AG04450 (cell line): ENCODE results near the gene MOB3A. TPM values are rescaled to one million over a fixed set of nuclear protein-coding genes. Genes with fewer than 3 reads are reported as not detected.

Source experiments
- CTCF ChIA-PET: fragments of 300-600, 350-600 bp; formaldehyde crosslinking; extraction: SDS; loops from one replicate; lab custom pipeline; 2022; ENCODE audit warnings: antibody characterized with exemption, inconsistent platforms; lab: Charles Lee
- POLR2A ChIA-PET: fragments of 350-600 bp; formaldehyde crosslinking; extraction: SDS; loops from one replicate; lab custom pipeline; 2021; ENCODE audit warnings: antibody characterized with exemption, inconsistent platforms; lab: Yijun Ruan, JAX
- DNase-seq: peaks from one replicate; pipeline ENCODE4 v3.0.0-alpha.2; 2011; ENCODE audit warnings: low read depth, low spot score
- H3K27ac ChIP-seq: one replicate; pipeline ENCODE4 v1.5.1; 2012; ENCODE audit warnings: low read depth, low read length, control low read depth
- H3K27me3 ChIP-seq: one replicate; pipeline ENCODE4 v1.6.0; 2012; ENCODE audit warnings: low read length; ENCODE audit not compliant: control insufficient read depth, insufficient read depth
- H3K4me3 ChIP-seq: 2 replicates; pipeline ENCODE4 v1.5.1; 2011; ENCODE audit warnings: mild to moderate bottlenecking, low read depth, low read length, control low read depth
- H3K9me3 ChIP-seq: 2 replicates; pipeline ENCODE4 v1.5.1; 2012; ENCODE audit warnings: low read length; ENCODE audit not compliant: control insufficient read depth, insufficient read depth
- polyA plus RNA-seq: library from polyadenylated mRNA; depleted of rRNA; stranded (reverse); fragments of >200 nt; gene quantifications from 2 replicates; pipeline ENCODE4 v1.2.3, GENCODE V29; 2011
- TF ChIP-seq, protein P1 (sequence below): IDR thresholded peaks from 2 replicates; pipeline ENCODE4 v1.5.1; 2011; ENCODE audit warnings: low read depth, low read length, control low read depth, inconsistent platforms

Gene MOB3A
- polyA plus RNA-seq, 1 experiment: 20.5 TPM

DNA sequence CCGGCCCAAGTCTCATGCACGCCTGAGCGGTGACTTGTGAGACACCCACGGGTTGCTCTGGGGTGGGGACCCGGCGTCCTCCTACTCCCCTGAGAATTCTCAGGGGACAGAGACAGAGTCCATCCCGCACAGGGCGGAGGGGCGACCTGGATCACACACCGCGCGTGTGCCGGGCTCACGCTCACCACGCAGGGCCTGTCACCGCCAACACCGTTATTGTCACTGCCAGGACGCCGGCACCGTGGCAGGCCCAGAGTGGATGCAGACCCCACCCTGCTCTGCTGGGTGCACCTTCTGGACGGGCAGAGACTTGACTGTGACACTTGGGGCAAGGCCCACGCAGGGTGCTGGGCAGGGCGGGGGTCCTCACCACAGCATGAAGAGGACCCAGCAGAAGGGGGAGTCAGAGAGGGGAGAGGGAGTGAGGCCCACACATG is 16.2 kb downstream of the MOB3A start:
- POLR2A ChIA-PET: no interaction called here
- CTCF ChIA-PET: no interaction called here
- no peak for DNase-seq

DNA sequence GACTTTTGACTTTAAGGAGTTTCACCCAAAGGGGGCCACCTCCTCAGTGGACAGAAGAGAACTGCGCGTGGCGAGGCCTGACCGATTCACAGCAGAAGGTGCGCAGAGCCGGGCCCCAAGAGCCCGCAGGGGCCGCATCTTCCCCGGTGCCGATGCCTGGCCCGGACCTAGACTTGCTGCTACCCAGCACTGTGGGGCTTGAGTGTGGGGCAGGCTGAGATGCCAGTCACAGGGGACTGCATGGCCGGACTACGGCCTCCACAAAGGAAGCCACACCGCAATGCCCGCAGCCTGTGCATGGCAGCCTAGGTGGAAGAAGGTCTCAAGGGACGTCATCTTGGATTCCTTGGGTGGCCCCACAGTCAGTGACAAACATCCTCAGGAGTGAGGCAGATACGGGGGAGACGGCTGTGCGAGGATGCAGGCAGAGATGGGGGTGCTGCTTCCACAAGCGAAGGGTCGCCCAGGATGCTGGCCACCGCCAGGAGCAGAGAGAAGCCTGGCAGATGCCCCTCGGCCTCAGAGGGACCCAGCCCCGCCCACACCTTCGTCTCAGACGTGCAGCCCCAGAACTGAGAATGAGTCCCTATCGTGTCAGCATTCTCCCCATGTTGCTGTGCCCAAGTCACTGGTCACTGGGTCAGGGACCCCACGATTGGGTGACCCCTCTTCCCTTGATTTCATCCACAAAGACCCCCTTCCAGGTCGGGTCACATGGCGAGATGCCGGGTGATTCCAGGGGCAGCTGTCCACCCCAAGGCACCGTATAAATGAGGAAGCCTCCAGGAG is 16.9 kb downstream of the MOB3A start:
- no peak for DNase-seq
- ChIA-PET POLR2A (no interaction called here), CTCF (no interaction called here)
- Histone ChIP-seq H3K4me3 (no peak overlapping the region), H3K27ac (no peak overlapping the region), H3K27me3 (no peaks in the 10 kb centered on the region), H3K9me3 (peaks cover 3% of the 10 kb centered on the region; the same call in 1 of the 2 replicates)
- TF ChIP-seq, protein P1, sequence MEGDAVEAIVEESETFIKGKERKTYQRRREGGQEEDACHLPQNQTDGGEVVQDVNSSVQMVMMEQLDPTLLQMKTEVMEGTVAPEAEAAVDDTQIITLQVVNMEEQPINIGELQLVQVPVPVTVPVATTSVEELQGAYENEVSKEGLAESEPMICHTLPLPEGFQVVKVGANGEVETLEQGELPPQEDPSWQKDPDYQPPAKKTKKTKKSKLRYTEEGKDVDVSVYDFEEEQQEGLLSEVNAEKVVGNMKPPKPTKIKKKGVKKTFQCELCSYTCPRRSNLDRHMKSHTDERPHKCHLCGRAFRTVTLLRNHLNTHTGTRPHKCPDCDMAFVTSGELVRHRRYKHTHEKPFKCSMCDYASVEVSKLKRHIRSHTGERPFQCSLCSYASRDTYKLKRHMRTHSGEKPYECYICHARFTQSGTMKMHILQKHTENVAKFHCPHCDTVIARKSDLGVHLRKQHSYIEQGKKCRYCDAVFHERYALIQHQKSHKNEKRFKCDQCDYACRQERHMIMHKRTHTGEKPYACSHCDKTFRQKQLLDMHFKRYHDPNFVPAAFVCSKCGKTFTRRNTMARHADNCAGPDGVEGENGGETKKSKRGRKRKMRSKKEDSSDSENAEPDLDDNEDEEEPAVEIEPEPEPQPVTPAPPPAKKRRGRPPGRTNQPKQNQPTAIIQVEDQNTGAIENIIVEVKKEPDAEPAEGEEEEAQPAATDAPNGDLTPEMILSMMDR: no peak

More for the DNA sequence above, 16.2 kb downstream of the MOB3A start:
- TF ChIP-seq, protein P1: no peak
- Histone ChIP-seq H3K4me3 (no peak overlapping the region), H3K27me3 (no peaks in the 10 kb centered on the region), H3K27ac (no peak overlapping the region), H3K9me3 (peaks cover 3% of the 10 kb centered on the region; the same call in 1 of the 2 replicates)

DNA sequence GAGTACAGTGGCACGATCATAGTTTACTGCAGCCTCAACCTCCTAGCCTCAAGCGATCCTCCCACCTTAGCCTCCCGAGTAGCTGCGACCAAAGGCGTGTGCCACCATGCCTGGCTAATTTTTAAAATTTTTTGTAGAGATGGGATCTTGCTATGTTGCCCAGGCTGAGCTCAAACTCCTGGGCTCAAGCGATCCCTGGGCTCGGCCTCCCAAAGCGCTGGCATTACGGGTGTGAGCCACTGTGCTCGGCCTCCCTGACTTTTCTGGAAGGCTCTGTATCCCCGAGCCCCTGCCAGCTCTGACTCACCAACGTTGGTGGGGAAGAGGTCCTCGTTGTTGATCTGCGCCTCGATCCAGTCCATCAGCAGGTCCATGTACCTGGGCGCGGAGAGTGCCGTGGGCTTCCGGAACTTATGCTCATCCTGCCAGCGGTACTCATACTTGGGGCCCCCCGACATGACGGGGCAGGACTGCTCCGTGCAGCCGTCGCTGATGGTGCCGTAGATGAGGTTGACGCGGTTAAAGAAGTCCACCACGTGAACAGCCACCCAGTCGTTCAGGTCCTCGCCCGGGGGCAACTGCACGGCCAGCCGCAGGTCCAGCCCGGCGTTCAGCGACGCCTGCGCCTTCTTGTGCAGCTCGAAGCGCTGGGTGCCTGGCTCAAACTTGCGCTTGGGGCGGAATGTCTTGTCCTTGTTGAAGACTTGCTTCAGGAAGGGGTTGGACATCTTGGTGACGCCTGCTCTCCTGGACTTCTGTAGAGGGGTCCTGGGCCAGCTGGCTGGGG is 18.1 kb downstream of the MOB3A start:
- POLR2A ChIA-PET: no interaction called here
- Histone ChIP-seq H3K9me3 (peaks cover 3% of the 10 kb centered on the region; the same call in 1 of the 2 replicates), H3K27me3 (no peaks in the 10 kb centered on the region), H3K27ac (no peak overlapping the region), H3K4me3 (no peak overlapping the region)
- TF ChIP-seq, protein P1: no peak
- DNase-seq: no peak
- CTCF ChIA-PET: interaction anchor here (0.6 to 1.0 kb wide), 2 partner anchors 8 to 59 kb away, joined by 3 to 4 read pairs; no protein-coding TSS in a partner anchor

DNA sequence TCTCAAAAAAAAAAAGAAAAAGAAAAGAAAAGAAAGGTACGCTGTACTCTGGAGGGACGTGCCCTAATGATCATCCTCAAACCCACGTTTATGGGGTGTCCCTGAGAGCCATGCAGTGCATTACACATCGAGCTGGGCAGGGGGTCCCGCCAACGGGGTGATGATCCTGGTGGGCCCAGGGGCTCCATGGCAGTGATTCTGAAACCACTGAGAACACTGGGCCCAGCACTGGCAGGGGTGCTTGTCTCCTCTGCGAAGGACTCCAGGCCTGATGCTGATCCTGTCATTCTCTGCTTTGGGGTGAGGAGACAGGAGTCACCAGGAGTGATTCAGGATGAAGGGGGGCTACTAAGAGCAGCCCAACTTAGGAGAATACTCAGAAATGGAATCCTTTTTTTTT is 18.7 kb downstream of the MOB3A start:
- ChIA-PET CTCF (interaction anchor here (0.6 to 1.0 kb wide), 2 partner anchors 8 to 58 kb away, joined by 3 to 4 read pairs; no protein-coding TSS in a partner anchor), POLR2A (interaction anchor here (0.7 kb wide), 1 partner anchor 103 kb away, joined by 3 read pairs; no protein-coding TSS in a partner anchor)
- Histone ChIP-seq H3K27me3 (no peaks in the 10 kb centered on the region), H3K9me3 (peaks cover 3% of the 10 kb centered on the region; the same call in 1 of the 2 replicates), H3K4me3 (no peak overlapping the region), H3K27ac (no peak overlapping the region)
- DNase-seq: no peak
- TF ChIP-seq, protein P1: no peak
